GM18505 (cell line): ENCODE measurements around the gene SLC30A1.

Experiments
- ATAC-seq: cut with Tn5 transposase; IDR thresholded peaks from one replicate; pipeline ENCODE4 v1.9.1; 2021; ENCODE audit not compliant: unreplicated experiment
- POLR2A ChIP-seq: IDR thresholded peaks from 4 replicates; pipeline ENCODE4 v1.6.1; 2011; ENCODE audit warnings: borderline replicate concordance; ENCODE audit not compliant: insufficient read depth, insufficient read length; ENCODE audit errors: extremely low read depth

SLC30A1 gene

DNA sequence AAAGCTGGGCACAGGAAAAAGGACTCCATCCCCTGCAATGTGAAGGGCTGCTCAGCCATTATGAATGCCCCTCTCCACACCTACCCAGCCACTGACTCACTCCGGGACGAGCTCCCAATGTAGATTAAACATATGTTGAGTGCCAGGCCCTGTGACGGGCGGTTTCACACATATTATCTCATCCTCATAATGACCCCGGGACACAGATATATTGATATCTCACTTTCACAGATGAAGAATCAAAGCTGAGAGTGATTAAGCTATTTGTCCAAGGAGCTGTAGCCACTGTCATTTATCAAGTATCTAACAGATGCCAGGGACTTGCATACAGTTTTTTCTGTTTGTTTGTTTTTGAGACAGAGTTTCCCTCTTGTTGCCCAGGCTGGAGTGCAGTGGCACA, 35.0 kb upstream of the SLC30A1 start:
- ATAC-seq, result no peak
- TF ChIP-seq POLR2A, result no peak

DNA sequence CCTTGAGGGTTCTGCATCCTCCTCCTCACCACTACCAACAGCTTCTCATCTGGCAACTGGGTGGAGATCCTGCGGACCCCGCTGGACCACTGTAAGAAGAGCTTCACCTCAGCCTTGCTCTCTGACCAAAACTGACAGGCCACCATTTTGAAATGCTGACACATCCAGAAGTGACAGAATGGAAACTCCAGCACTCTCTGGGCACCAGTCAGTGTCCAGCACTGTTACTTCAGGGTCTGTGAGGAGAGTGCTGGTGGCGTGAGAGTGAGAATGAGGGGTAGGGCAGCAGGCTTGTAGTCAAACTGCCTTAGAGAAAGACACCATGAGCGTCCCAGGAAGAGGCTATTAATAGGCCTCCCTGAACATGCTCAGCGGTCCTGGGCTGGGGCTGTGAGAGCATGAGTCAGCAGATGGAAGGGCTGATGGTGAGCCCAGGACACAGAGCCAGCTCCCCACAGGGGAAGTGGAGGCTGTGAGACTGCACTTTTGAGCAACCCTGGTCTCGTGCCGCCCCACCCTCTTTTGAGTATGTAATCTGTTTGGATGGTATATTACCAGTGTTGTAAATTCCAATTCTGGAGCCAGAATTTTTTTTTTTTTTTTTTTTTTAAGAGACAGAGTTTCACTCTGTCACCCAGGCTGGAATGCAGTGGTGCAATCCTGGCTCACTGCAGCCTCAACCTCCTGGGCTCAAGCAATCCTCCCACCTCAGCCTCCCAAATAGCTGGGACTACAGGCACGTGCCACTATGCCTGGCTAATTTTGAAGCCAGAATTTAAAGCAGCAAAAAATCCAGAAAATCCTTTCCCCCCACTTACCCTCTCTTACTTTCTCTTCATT, 34.4 kb upstream of the SLC30A1 start:
- ATAC-seq, result no peak
- no peak for TF ChIP-seq POLR2A

DNA sequence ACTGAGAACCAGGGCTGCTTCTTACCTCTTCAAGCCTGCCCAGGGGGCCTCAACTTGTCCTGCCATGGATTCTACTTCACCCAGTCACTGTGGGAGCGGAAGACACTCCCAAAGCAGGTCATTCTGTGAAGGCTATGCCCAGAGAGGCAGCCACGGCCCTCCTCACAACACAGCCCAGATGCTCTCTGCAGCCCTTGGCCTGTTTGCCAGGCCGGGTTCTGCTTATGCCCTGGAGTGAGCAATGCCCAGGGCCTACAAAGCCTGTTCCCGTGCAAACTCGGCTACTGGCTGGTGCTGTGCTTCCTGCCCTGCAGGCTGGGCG, 33.8 kb upstream of the SLC30A1 start:
- no peak for TF ChIP-seq POLR2A
- no peak for ATAC-seq

DNA sequence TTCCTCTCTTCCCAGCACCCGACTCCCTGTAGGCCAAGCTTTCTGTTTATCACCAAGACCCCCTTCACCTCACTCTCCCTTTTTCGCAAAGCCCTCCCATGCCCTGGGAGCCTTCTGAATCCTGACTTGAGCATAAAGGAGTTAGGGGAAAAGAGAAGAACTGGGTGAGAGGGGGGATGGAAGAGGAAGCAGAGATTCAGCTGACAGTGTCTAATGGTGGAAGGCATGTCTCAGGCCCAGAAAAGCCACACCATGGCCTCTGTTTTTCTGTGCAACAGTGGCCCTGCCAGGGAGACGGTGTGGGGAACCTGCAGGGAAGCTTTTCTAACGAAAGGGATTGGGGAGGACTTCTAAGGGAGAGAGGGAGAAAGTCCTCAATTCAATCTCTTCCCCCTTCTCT, 32.9 kb upstream of the SLC30A1 start:
- no peak for TF ChIP-seq POLR2A
- ATAC-seq, result no peak

GRCh38 chr1:211610779-211611556, 32.0 kb upstream of the SLC30A1 start:
- ATAC-seq, result no peak
- TF ChIP-seq POLR2A, result no peak

DNA sequence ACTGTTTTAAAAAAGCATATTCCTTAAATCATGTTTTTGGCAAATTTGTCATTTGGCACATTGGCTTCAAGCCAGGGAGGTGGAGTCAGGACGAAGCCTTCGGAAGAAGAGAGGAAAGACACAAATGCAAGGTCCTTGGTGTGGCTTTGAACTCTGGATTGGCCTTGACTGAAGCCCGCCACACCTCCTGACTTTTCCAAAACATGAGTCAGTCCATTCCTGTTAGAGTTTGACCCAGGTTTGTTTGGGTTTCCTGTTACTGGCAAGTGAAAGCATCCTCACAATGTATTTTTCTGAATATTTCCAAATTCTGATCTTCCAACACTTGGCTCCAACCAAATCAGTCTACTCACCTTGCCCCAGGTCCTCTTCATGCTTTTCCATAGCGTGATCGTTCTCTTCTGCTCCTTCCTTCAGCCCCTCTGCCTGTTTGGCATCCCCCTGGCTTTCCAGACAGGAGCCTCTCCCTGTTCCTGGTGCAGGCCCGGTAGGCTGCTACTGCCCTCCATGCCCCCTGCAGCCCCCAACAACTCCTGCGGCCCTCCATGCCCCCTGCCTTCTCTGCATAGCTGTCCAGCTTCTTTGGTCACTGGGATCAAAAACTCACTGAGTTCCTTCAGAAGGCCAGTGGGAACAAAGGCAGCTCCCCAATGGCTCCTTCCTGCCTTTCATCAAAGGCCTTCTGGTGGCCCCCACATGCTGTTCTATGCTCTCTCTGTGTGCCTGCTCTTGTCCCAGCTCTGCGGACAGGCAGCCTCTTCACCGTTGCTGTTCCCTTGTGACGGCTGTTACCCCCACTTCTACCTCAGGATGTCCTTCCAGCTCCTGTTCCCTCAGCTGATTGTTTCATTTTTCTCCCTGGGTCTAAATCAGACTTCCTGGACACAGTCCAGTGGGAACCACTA, 30.4 kb upstream of the SLC30A1 start:
- TF ChIP-seq POLR2A, result no peak
- no peak for ATAC-seq

- no peak for ATAC-seq
- no peak for TF ChIP-seq POLR2A
These were observed 29.0 kb upstream of the SLC30A1 start for GRCh38 chr1:211607754-211608473.

DNA sequence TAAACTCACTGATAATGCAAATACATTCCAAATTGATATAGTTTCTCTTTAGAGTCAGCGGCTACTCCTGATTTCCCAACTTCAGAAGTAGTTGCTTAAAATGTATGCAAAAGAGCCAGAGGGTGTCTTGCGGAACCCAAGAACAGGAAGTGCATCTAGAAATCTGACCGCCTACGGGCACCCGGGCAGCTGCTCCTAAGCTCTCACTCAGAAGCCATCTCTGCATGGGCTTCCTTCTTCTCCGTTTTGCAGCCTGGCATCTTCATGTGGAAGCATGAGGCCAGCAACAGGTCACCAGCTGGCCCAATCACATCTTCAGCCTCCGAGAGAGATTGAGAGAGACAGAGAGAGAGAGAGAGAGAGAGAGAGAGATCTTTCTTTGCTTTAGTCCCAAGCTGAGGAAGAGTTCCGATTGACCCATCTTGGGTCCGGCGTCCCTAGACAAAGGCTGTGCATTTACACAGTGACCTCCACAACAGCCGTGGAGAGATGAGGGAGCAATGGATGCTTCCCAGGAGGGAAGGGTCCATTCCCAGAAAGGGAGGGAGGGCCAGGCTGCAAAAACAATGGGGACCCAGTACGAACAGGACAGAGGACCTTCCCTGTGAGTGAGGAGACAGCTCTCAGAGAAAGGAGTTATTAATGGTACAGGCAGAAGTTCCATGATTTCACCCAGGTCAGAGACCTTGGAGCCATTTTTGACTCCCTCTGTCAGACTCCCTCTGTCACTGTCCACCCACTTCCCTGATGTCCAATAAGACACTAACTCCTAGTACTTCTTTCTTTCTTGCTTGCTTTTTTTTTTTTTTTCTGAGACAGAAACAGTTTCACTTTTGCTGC, 28.2 kb upstream of the SLC30A1 start:
- peak; percentile 77 for ATAC-seq
- no peak for TF ChIP-seq POLR2A

DNA sequence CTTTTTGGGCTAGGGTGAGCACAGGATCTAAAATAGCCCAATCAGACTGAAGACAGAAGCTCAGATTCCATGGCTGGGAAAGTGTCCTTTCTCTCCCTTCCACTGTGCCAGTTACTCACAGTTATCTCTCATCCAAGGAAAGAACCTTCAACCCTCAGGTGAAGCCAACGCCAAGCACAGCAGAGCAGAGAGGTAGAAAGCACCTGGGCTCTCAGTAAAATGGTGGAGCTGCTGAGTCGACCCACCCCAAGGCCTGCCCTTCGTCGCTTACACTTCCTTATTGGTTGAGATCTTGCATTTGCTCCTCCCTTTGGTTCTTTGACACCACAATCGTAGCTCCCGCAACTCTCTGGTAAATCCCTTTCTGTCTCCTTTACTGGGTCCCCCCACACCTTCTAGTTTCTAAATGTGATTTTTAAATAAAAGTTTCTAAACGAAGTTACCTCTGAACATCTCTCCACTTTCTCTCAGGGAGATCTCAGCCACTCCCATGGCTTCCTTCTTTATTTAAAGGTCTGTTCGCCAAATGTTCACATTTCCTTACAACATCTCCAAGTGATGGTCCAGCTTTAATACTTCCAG, 27.5 kb upstream of the SLC30A1 start:
- peak; percentile 47 for ATAC-seq
- TF ChIP-seq POLR2A, result peak; percentile 78

GRCh38 chr1:211605603-211606331, 26.8 kb upstream of the SLC30A1 start:
- no peak for TF ChIP-seq POLR2A
- ATAC-seq, result no peak

DNA sequence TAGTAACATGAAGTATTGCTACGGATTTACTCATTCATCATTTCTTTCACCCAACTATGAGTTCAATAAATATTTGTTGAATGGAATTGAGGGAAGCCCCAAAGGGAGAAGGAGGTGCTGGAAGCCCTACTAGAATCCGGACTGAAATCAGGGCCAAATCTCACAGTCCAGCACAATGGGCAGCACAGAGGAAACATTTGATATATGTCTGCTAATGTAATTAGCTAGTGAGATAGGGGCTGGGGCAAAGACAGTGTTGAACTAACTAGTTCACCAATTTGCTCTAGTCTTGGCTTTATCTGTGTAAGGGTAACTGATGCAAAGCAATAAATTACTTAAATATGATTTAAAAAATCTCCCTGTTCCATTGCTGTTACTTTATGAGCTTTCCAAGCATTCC, 26.1 kb upstream of the SLC30A1 start:
- ATAC-seq, result no peak
- TF ChIP-seq POLR2A, result no peak

GRCh38 chr1:211604548-211604947, 25.6 kb upstream of the SLC30A1 start:
- TF ChIP-seq POLR2A, result no peak
- no peak for ATAC-seq

DNA sequence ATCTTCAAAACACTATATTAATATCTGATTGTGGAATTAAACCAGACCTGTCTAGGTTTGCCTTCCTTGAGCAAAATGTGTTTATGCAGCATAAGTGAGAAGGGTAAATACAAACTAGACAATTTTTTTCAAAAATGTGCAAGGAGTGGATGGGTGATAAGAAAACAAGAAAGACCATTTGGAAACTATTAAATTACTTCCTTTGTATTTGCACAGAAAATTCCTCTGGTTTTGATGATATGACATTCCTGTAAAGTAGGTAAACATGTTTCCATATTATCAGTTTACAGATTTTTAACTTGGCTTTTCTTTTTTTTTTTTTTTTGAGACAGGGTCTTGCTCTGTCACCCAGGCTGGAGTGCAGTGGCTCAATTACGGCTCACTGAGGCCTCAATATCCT, 24.8 kb upstream of the SLC30A1 start:
- no peak for TF ChIP-seq POLR2A
- no peak for ATAC-seq
